Choroid plexus epithelial cell (primary cell): ENCODE data around the gene PGM1.
A peak's percentile ranks its signal among the peaks of the same experiment; 100 is the strongest.

ENCODE experiments used
- DNase-seq: peaks from one replicate; pipeline ENCODE4 v3.0.0-alpha.2; 2010; ENCODE audit warnings: low read depth
- H3K4me3 ChIP-seq: 2 replicates; pipeline ENCODE4 v1.5.1; 2011; ENCODE audit warnings: low read depth, mild to moderate bottlenecking, control low read depth, low read length, moderate library complexity
- CTCF ChIP-seq: conservative IDR thresholded peaks from 2 replicates; pipeline ENCODE4 v1.5.1; 2011; ENCODE audit warnings: low read depth, mild to moderate bottlenecking, control low read depth, inconsistent platforms, low read length, moderate library complexity

Gene PGM1

GRCh38 chr1:63612564-63612963 is 19.4 kb downstream of the PGM1 start:
- DNase-seq = peak; percentile 53
- no peak for TF ChIP-seq CTCF
- no peak overlapping the region for H3K4me3 ChIP-seq

- no peak for DNase-seq
- no peak for TF ChIP-seq CTCF
- no peak overlapping the region for H3K4me3 ChIP-seq
Observed at GRCh38 chr1:63612971-63613370, 19.8 kb downstream of the PGM1 start.

GRCh38 chr1:63615768-63616420 is 22.7 kb downstream of the PGM1 start:
- DNase-seq = peak; percentile 86
- peak; percentile 68 for TF ChIP-seq CTCF
- H3K4me3 ChIP-seq = no peak overlapping the region

GRCh38 chr1:63617450-63617849 is 24.2 kb downstream of the PGM1 start:
- TF ChIP-seq CTCF = no peak
- no peak overlapping the region for H3K4me3 ChIP-seq
- DNase-seq = peak; percentile 16

- peak; percentile 46 for DNase-seq
- TF ChIP-seq CTCF = no peak
Observed at GRCh38 chr1:63618011-63618410, 24.8 kb downstream of the PGM1 start.

GRCh38 chr1:63619558-63619957 is 26.3 kb downstream of the PGM1 start:
- no peak overlapping the region for H3K4me3 ChIP-seq
- DNase-seq = no peak
- no peak for TF ChIP-seq CTCF

More at GRCh38 chr1:63618011-63618410, 24.8 kb downstream of the PGM1 start:
- H3K4me3 ChIP-seq = no peak overlapping the region

- TF ChIP-seq CTCF = no peak
- DNase-seq = no peak
- H3K4me3 ChIP-seq = no peak overlapping the region
Observed at GRCh38 chr1:63620671-63621070, 27.5 kb downstream of the PGM1 start.
